ENCODE measurements around the gene SCUBE1. TPM values are rescaled to one million over a fixed set of nuclear protein-coding genes. Genes with fewer than 3 reads are reported as not detected.

Gene SCUBE1
- total and polyA plus RNA-seq, 2 of the 4 experiments (the other 2 are of a cell fraction): not detected

DNA sequence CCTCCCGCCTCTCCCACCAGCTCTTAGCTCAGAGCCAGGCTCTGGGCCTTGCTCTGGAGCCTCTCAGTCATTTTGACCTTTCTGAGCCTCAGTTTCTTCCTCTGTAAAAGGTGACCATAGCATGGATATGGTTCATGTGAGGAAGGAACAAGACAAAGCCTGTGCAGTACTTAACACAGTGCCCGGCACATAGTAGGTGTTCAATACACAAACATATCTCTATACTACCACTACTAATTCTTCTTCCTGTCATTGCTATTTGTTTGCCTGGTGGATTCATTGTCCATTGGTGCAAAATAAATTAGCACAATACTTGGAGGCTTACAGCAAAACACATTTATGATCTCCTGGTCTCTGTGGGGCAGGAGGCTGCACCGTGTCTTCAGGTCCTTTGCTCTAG, 47.0 kb upstream of the SCUBE1 start:
- in situ Hi-C loops (cut with MboI; ENCODE audit: low sequenced_read_pairs): loop anchor here (25.0 kb wide), 1 partner anchor 1247 kb away; no protein-coding TSS in a partner anchor

More for the DNA sequence above, 47.0 kb upstream of the SCUBE1 start:
- ChIA-PET CTCF (no interaction called here), POLR2A (ENCODE audit: unreplicated experiment) (no interaction called here)
- Histone ChIP-seq H2BK5ac (ENCODE audit: low read depth, low read length, poor library complexity, severe bottlenecking) (no peak overlapping the region), H3K56ac (ENCODE audit: extremely low read depth, insufficient read depth, low read length) (no peak overlapping the region), H3K18ac (ENCODE audit: low read depth, low read length) (no peak overlapping the region), H3K36me3 (ENCODE audit: control insufficient read depth, insufficient read depth, low read length) (no peaks in the 10 kb centered on the region), H2AK9ac (replicated peaks; ENCODE audit: low read depth, low read length, poor library complexity) (no peak overlapping the region), H4K8ac (ENCODE audit: low read depth in 2 of 2, low read length in 2 of 2) (no peak overlapping the region), H2BK120ac (ENCODE audit: low read depth, low read length) (no peak overlapping the region), H3K9ac (ENCODE audit: low read depth, low read length) (no peak overlapping the region), H3K79me1 (ENCODE audit: low read depth in 1 of 2, low read length in 2 of 2) (no peaks in the 10 kb centered on the region), H3K4ac (ENCODE audit: low read depth, low read length) (no peak overlapping the region), H3K9me3 (ENCODE audit: control insufficient read depth, insufficient read depth, low read length) (no peaks in the 10 kb centered on the region), H2BK15ac (ENCODE audit: low read depth, low read length) (no peak overlapping the region), H3K14ac (replicated peaks; ENCODE audit: low read depth, low read length) (no peak overlapping the region), H3K27ac (ENCODE audit: insufficient read depth, low read length) (no peak overlapping the region), H3K4me3 (ENCODE audit: insufficient read depth, low read depth, low read length) (no peak overlapping the region), H4K5ac (ENCODE audit: low read depth, low read length) (no peak overlapping the region), H3K23ac (ENCODE audit: low read depth, low read length) (no peak overlapping the region), H2BK20ac (ENCODE audit: low read depth, low read length) (no peak overlapping the region), H4K91ac (ENCODE audit: insufficient read depth, low read depth, low read length) (no peak overlapping the region), H4K20me1 (ENCODE audit: insufficient read depth, low read length) (no peaks in the 10 kb centered on the region), H3K27me3 (ENCODE audit: control insufficient read depth, insufficient read depth, low read length) (peaks cover 17% of the 10 kb centered on the region; the same call in 1 of the 2 replicates), H3K4me2 (ENCODE audit: low read depth, low read length) (no peak overlapping the region), H3K4me1 (ENCODE audit: control insufficient read depth, insufficient read depth, low read length) (no peaks in the 10 kb centered on the region), H2AFZ (replicated peaks; ENCODE audit: low read length, poor library complexity) (no peak overlapping the region), H3K9me1 (ENCODE audit: insufficient read depth, low read length) (no peaks in the 10 kb centered on the region), H2AK5ac (ENCODE audit: low read depth, low read length) (no peak overlapping the region)
- ATAC-seq (ENCODE audit: low read depth): no peak
- dilution Hi-C loops (cut with HindIII; ENCODE audit: low sequenced_read_pairs, unreplicated experiment) (no loop called here), intact Hi-C loops (cut with micrococcal nuclease) (no loop called here)
- no peak for DNase-seq
- no TSS peak for BruUV-seq (replicated peaks)
- TF ChIP-seq CEBPB (IDR thresholded peaks at IDR 0.05; ENCODE audit: low read depth, low read length) (no peak), FOS (IDR thresholded peaks at IDR 0.05; ENCODE audit: low read depth, low read length) (no peak), SMC3 (IDR thresholded peaks at IDR 0.05; ENCODE audit: low read depth, low read length) (no peak), BHLHE40 (IDR thresholded peaks at IDR 0.05; ENCODE audit: low read depth, low read length) (no peak), MAZ (IDR thresholded peaks at IDR 0.05; ENCODE audit: borderline replicate concordance, low read depth, low read length) (no peak), NFE2L2 (IDR thresholded peaks at IDR 0.05; ENCODE audit: low read depth, low read length) (no peak)
- TF ChIP-seq, protein P1, sequence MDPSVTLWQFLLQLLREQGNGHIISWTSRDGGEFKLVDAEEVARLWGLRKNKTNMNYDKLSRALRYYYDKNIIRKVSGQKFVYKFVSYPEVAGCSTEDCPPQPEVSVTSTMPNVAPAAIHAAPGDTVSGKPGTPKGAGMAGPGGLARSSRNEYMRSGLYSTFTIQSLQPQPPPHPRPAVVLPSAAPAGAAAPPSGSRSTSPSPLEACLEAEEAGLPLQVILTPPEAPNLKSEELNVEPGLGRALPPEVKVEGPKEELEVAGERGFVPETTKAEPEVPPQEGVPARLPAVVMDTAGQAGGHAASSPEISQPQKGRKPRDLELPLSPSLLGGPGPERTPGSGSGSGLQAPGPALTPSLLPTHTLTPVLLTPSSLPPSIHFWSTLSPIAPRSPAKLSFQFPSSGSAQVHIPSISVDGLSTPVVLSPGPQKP (IDR thresholded peaks at IDR 0.05; ENCODE audit: borderline replicate concordance, low read depth, low read length): no peak
- TF ChIP-seq, protein P2, sequence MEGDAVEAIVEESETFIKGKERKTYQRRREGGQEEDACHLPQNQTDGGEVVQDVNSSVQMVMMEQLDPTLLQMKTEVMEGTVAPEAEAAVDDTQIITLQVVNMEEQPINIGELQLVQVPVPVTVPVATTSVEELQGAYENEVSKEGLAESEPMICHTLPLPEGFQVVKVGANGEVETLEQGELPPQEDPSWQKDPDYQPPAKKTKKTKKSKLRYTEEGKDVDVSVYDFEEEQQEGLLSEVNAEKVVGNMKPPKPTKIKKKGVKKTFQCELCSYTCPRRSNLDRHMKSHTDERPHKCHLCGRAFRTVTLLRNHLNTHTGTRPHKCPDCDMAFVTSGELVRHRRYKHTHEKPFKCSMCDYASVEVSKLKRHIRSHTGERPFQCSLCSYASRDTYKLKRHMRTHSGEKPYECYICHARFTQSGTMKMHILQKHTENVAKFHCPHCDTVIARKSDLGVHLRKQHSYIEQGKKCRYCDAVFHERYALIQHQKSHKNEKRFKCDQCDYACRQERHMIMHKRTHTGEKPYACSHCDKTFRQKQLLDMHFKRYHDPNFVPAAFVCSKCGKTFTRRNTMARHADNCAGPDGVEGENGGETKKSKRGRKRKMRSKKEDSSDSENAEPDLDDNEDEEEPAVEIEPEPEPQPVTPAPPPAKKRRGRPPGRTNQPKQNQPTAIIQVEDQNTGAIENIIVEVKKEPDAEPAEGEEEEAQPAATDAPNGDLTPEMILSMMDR (conservative IDR thresholded peaks at IDR 0.05; ENCODE audit: low read depth, low read length): no peak
- no CpG with 5 or more reads among the region's 3 CpGs for WGBS, 2 experiments (ENCODE audit: extremely low coverage in 2 of 2, insufficient read length in 1 of 2)

Data from IMR-90 (cell line).